Liver (tissue), 3 donors: Measurements from ENCODE around the gene AQR.

Experiments used
- CTCF ChIP-seq: fragments of 150-350 bp; IDR thresholded peaks from 2 replicates; pipeline ENCODE4 v1.5.1; 2017; ENCODE audit warnings: improper control_type of control experiment, low read depth, low read length; ENCODE audit not compliant: missing input control
- HNF4A ChIP-seq, 2 donors: conservative IDR thresholded peaks; 2 replicates each; pipeline ENCODE4 v1.6.1; 2016; ENCODE audit warnings: antibody characterized with exemption in 2 of 2, mild to moderate bottlenecking in 2 of 2
- HNF4G ChIP-seq: IDR thresholded peaks from 2 replicates; pipeline ENCODE4 v1.6.1; 2016; ENCODE audit warnings: antibody characterized with exemption
- REST ChIP-seq: IDR thresholded peaks from 2 replicates; pipeline ENCODE4 v1.6.1; 2016; ENCODE audit warnings: antibody characterized with exemption, mild to moderate bottlenecking
- SP1 ChIP-seq: IDR thresholded peaks from 2 replicates; pipeline ENCODE4 v1.6.1; 2018; ENCODE audit warnings: antibody characterized with exemption, mild to moderate bottlenecking
- TAF1 ChIP-seq: conservative IDR thresholded peaks from 2 replicates; pipeline ENCODE4 v1.6.1; 2016; ENCODE audit warnings: antibody characterized with exemption, mild to moderate bottlenecking
- TF ChIP-seq, protein P1 (sequence below): IDR thresholded peaks from 2 replicates; pipeline ENCODE4 v1.6.1; 2016; ENCODE audit warnings: antibody characterized with exemption
- TF ChIP-seq, protein P2 (sequence below): IDR thresholded peaks from 2 replicates; pipeline ENCODE4 v1.6.1; 2016; ENCODE audit warnings: antibody characterized with exemption
- donor health status: healthy.
- donor health status: healthy.

- TF ChIP-seq CTCF: no peak
- TF ChIP-seq, protein P1, sequence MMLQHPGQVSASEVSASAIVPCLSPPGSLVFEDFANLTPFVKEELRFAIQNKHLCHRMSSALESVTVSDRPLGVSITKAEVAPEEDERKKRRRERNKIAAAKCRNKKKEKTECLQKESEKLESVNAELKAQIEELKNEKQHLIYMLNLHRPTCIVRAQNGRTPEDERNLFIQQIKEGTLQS: no peak
- TF ChIP-seq TAF1: no peak
- TF ChIP-seq, protein P2, sequence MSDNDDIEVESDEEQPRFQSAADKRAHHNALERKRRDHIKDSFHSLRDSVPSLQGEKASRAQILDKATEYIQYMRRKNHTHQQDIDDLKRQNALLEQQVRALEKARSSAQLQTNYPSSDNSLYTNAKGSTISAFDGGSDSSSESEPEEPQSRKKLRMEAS: no peak
- TF ChIP-seq HNF4A (conservative IDR thresholded peaks at IDR 0.05): peak; percentile 60 to 78
- TF ChIP-seq SP1: no peak
- TF ChIP-seq REST: no peak
- TF ChIP-seq HNF4G: no peak
Observed at GRCh38 chr15:34987609-34988026, 18.1 kb upstream of the AQR start.
